GM12872 (cell line): ENCODE data around the gene ATIC.

Source experiments
- CTCF ChIP-seq: IDR thresholded peaks from 3 replicates; pipeline ENCODE4 v1.5.1; 2011; ENCODE audit warnings: low read depth, mild to moderate bottlenecking, low read length, moderate library complexity; ENCODE audit not compliant: insufficient read depth

Gene ATIC

GRCh38 chr2:215332872-215333595 lies 21.2 kb downstream of the ATIC start:
- no peak for TF ChIP-seq CTCF

- no peak for TF ChIP-seq CTCF
Measured at GRCh38 chr2:215338883-215339679, 27.2 kb downstream of the ATIC start.

GRCh38 chr2:215347878-215348277 lies 36.0 kb downstream of the ATIC start:
- no peak for TF ChIP-seq CTCF

- no peak for TF ChIP-seq CTCF
Measured at GRCh38 chr2:215352602-215353001, 40.7 kb downstream of the ATIC start.

GRCh38 chr2:215354771-215355695 lies 43.2 kb downstream of the ATIC start:
- TF ChIP-seq CTCF: no peak

- no peak for TF ChIP-seq CTCF
Measured at GRCh38 chr2:215355801-215356200, 43.9 kb downstream of the ATIC start.
